HG03103 (cell line): ENCODE data around the gene SUZ12.
A peak's percentile ranks its signal among the peaks of the same experiment; 100 is the strongest.
"Not testable (repeated sequence)": the region's sequence is repeated elsewhere in the genome, so short reads cannot be mapped to it uniquely, and the experiment has no call there.

Experiments used
- ATAC-seq: cut with Tn5 transposase; IDR thresholded peaks from one replicate; pipeline ENCODE4 v1.9.1; 2021; ENCODE audit warnings: low read depth; ENCODE audit not compliant: unreplicated experiment

The SUZ12 gene

GRCh38 chr17:31942396-31942795, 5.6 kb downstream of the SUZ12 start:
- ATAC-seq = not testable (repeated sequence)

- ATAC-seq = not testable (repeated sequence)
These were observed 15.1 kb downstream of the SUZ12 start for GRCh38 chr17:31951953-31952352.

GRCh38 chr17:31964131-31964530, 27.3 kb downstream of the SUZ12 start:
- ATAC-seq = not testable (repeated sequence)

- no peak for ATAC-seq
These were observed 30.8 kb downstream of the SUZ12 start for GRCh38 chr17:31967648-31968047.

DNA sequence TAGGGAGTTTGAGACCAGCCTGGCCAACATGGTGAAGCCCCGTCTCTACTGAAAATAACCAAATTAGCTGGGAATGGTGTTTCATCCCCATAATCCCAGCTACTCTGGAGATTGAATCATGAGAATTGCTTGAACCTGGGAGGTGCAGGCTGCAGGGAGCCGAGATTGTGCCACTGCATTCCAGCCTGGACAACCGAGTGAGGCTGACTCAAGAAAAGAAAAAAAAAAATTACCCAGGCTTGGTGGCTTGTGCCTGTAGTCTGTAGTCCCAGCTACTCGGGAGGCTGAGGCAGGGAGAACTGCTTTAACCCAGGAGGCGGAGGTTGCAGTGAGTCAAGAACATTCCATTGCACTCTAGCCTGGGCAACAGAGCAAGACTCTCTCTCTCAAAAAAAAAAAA, 33.6 kb downstream of the SUZ12 start:
- not testable (repeated sequence) for ATAC-seq

DNA sequence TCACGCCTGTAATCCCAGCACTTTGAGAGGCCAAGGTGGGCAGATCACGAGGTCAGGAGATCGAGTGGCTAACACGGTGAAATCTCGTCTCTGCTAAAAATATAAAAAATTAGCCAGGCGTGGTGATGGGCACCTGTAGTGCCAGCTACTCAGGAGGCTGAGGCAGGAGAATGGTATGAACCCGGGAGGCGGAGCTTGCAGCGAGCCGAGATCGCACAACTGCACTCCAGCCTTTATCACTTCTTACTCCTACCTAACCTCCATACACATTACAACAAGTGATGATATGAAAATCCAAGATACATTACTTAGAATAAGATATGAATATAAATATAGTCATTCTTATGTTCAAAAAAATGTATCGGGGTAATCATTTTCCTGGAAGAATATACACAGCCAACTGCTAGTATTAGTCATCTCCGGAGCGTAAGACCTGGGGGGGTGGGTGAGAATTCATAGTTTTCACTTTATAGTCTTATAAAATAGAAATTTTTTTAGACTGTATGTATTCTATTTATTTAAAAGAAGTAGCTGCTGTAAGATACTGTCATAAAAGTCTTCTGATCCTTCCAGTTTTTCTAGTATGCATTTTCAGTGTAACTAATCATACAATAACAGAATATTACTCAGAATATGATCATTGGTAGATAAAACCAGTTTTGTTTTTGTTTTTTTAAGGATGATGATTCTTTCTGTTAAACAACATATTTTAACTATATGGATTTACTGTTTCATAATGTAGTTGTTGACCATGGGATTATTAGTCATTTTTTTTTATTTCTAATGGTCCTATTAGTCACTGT, 37.7 kb downstream of the SUZ12 start:
- not testable (repeated sequence) for ATAC-seq

DNA sequence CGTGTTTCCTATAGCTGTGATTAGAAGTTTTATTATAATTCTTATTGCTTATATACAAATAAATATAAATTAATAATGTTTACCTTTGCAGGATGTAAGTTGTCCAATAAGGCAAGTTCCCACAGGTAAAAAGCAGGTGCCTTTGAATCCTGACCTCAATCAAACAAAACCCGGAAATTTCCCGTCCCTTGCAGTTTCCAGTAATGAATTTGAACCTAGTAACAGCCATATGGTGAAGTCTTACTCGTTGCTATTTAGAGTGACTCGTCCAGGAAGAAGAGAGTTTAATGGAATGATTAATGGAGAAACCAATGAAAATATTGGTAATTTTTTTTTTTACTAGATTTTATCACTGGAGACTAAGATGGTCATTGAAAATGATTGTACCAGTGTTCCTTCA, 38.6 kb downstream of the SUZ12 start:
- not testable (repeated sequence) for ATAC-seq

- not testable (repeated sequence) for ATAC-seq
These were observed 55.0 kb downstream of the SUZ12 start for GRCh38 chr17:31991821-31992220.

- ATAC-seq = no peak
These were observed 60.2 kb downstream of the SUZ12 start for GRCh38 chr17:31997005-31997404.

DNA sequence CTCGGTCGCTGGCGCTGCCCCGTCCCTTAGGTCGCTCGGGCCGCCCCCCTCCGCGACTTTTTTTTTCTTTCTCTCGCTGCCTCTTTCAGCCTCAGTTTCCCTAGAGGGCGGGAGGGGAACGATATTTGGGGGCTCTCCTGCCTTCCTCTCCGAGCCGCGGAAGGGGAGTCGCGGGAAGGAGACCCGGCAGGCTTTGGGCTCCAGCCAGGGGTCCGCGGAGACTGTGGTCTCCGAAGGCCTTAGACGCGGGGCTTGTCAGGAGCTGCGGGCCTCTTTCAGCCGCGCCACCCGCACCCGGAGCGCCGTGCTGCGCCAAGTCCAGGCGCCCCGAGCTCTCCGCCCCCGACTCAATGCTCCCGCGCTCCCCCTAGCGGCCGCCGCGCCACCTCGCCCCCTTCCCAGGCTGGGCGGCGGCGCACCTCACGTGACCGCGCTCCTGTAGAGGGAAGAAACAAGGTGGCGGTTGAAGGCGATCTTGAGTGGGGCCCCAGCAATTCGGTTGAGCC, 70.2 kb downstream of the SUZ12 start, which contains the start of gene LRRC37B:
Gene LRRC37B, plus strand, starts transcription at position 427 of the 506 bp plus-strand sequence. CDS start 14,010 bp downstream, outside the sequence.
- ATAC-seq = peak; percentile 75

DNA sequence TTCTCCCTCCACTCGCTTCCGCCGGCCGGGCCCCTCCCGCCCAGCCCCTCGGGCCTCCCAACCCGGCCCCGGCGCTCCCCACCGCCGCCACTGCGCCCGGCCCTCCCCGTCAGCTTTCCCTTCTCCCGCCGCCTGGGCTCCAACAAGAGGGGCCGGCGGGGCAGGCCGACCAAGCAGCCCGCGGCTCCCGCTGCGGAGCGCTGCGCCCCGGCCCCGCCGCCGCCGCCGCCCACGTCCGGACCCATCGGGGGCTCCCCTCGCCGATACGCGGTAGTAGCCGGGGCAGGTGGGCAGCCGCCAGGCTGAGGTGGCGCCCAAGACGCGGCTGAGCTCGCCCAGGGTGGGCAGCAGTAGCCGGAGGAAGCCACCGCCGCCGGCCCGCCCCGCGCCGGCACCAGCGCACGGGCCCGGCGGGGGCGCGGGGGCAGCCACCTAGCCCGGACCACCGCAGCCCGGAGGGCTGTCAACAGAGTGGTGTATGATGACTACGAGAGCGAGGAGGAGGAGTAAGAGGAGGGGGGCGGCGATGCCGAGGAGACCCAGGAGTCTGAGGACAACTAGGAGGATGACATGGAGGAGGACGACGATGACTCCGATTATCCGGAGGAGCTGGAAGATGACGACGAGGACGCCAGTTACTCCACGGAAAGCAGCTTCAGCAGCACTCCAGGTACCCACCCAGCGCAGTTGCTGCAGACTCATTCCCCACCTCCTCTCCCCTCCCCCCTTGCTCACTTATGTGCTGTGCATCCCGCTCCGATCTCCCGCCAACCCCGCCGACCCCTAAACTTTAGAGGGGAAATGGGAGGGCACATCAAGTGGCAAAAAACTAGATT, 70.9 kb downstream of the SUZ12 start:
- peak; percentile 34 for ATAC-seq

- no peak for ATAC-seq
These were observed 72.4 kb downstream of the SUZ12 start for GRCh38 chr17:32009262-32009542.

DNA sequence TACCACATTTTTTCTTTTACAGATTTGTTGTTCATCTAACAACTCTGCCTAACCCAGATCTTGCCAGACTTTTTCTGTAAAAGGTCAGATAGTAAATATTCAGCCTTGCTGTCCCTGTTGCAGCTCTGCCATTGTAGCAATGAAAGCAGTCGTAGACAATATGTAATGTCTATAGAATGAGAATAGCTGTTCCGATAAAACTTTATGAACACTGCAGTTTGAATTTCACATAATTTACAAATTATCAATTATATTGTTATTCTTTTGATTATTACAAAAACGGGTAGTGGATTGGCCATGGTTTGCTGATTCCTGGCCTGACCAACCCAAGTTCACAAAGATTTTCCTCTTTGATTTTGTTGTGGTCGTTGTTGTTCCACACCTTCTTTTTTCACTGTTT, 73.3 kb downstream of the SUZ12 start:
- no peak for ATAC-seq

DNA sequence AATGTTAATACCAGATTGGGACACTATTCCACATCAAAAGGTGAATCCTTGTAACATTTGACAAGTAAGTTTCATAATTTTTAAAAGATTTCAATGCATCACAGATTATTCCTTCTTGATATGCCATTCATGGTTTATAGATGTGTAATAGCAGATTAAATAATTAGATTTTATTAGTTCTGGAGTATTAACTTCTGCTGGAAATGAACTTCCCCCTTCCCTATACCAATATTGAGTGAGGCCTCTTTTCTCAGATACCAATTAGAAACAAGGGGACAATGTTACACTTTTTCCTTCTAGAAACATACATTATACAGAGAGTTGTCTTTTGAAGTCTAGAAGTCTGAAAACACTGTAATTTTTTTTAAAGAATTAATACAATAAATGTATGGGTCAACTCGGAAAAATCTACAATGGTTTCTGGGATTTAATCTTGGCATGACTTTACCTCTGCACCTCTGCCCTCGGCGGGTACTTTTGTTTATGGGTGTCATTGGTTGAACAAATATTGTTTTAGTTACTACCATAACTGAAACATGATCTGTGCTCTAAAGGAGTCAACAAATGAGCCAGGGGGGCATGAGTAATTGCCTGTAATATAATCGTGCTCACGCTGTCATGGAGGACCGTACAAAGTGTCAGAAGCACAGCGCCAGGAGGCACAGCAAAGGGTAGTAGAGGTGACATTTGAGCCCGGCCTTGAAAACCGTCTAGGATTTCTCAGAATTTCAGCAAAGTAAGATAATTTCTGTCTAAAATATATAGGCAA, 78.6 kb downstream of the SUZ12 start:
- ATAC-seq = no peak

DNA sequence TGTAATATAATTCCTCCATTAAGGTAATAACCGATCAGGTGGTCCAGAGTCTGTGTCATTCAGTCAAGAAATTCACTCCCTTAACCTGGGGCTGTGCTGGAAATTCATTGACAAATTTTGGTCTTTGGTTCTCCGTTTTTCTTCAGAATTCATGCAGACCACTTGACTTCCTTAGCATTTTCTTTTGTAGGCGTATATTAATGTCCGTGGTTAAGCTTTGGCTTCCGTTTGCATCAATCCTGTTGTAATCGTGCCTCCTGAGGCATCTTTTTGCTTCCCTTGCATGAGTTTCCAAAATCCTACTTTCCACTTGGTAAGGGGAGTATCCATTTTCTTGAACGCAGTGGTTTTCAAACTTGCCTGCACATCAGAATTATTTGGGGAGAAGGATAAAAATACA, 79.4 kb downstream of the SUZ12 start:
- ATAC-seq = no peak

DNA sequence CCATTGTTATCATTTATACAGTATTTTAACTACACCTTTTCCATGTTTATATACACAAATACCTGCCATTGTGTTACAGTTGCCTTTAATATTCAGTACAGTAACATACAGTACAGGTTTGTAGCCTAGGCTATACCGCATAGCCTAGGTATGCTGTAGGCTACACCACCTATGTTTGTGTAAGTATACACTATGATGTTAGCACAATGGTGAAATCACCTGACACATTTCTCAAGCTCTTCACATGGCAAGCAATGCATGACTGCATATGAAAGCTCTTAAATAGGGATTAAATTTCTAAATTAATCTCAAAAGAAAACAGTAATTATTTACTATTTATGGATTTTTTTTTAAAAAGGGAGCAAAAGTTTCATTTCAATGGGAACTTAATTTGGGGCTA, 82.4 kb downstream of the SUZ12 start:
- no peak for ATAC-seq

DNA sequence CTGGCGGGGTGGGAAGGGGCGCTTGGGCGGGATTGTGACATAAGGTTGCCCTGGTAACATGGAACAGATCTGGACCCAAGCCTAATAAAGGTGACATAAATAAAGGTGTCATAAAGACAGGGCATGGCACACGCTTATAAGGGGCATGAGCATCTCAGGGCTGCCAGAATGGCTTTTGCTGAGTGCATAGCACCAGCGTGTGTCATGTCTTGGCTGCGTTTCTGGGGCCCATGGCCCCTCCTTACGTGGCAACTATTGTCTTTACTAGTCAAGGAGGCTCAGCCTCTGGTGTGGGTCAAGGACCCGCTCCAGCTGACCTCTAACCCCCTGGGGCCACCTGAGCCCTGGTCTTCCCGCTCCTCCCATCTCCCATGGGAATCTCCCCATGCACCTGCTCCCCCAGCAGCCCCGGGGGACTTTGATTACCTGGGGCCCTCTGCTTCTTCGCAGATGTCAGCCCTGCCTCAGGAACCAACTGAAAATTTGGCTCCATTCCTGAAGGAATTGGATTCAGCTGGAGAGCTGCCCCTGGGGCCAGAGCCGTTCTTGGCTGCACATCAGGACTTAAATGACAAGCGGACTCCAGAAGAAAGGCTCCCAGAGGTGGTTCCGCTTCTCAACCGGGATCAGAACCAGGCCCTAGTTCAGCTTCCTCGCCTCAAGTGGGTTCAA, 84.3 kb downstream of the SUZ12 start:
- no peak for ATAC-seq

GRCh38 chr17:32021615-32021955, 84.8 kb downstream of the SUZ12 start:
- no peak for ATAC-seq

DNA sequence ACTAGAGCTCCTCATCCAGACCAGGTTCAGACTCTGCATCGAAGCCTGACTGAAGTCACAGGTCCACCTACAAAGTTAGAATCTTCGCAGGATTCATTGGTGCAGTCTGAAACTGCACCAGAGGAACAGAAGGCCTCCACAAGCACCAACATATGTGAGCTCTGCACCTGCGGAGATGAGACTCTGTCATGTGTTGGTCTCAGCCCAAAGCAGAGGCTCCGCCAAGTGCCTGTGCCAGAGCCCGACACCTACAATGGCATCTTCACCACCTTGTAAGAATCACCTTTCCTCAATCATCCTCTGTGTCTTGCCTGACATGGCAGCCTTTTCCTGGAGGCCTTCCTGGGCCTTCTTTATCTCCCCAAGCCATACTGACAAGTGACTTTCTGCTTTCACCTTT, 85.7 kb downstream of the SUZ12 start:
- not testable (repeated sequence) for ATAC-seq

DNA sequence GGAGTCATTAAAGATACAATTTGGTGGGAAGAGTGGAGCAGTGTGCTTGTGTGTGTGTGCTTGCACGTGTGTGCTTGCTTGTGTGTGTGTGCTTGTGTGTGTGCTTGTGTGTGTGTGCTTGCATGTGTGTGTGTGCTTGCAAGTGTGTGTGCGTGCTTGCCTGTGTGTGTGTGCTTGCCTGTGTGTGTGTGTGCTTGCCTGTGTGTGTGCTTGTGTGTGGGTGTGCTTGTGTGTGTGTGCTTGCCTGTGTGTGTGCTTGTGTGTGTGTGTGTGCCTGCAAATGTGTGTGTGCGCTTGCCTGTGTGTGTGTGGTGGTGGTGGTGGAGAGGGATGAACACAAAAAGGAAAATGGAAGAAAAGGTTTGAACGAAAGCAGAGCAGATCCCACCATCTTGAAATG, 90.5 kb downstream of the SUZ12 start:
- ATAC-seq = not testable (repeated sequence)
